B cell (primary cell): ENCODE results near the gene ARF6.

Source experiments
- CTCF ChIP-seq: fragments of 200-600 bp; IDR thresholded peaks from one replicate; pipeline ENCODE4 v1.8.0; 2022; ENCODE audit warnings: antibody characterized with exemption, mild to moderate bottlenecking
- EZH2 ChIP-seq: IDR thresholded peaks from 2 replicates; pipeline ENCODE4 v1.6.1; 2012; ENCODE audit warnings: borderline replicate concordance, low read depth, mild to moderate bottlenecking, moderate library complexity, low read length; ENCODE audit not compliant: insufficient read depth, poor library complexity, severe bottlenecking

GRCh38 chr14:49898485-49898884 lies 5.6 kb downstream of the ARF6 start:
- TF ChIP-seq CTCF (no peak), EZH2 (no peak)
